ENCODE results near the gene MAGEA11. TPM values are rescaled to one million over a fixed set of nuclear protein-coding genes. Genes with fewer than 3 reads are reported as not detected.

MAGEA11 gene
- polyA plus RNA-seq, 4 donors: not detected

Other genes with a start within 250 kb of the MAGEA11 start
- gene IDS, start 206.8 kb upstream of the MAGEA11 start, polyA plus RNA-seq (ENCODE audit: insufficient read length in 4 of 4): 10 to 100 TPM; 32.2 to 36.8 (median 35.3) TPM
- 10 to 100 TPM; 18.9 to 21.4 (median 20.2) TPM for gene EOLA1, start 171.0 kb upstream of the MAGEA11 start, polyA plus RNA-seq (ENCODE audit: insufficient read length in 4 of 4)
- gene HSFX3, start 162.1 kb upstream of the MAGEA11 start, polyA plus RNA-seq (ENCODE audit: insufficient read length in 4 of 4): under 1 TPM in 1 of 4 donors, not detected in 3; 0.12 TPM
- under 1 TPM in 1 of 4 donors, not detected in 3; 0.08 TPM for gene MAGEA9B, start 124.6 kb upstream of the MAGEA11 start, polyA plus RNA-seq (ENCODE audit: insufficient read length in 4 of 4)
- 1 to 10 TPM in 1 of 4 donors, under 1 TPM in 3; 0.46 to 1.4 (median 0.49) TPM for gene HSFX2, start 116.7 kb upstream of the MAGEA11 start, polyA plus RNA-seq (ENCODE audit: insufficient read length in 4 of 4)
- 10 to 100 TPM; 39.8 to 45.3 (median 41.5) TPM for gene TMEM185A, start 80.3 kb upstream of the MAGEA11 start, polyA plus RNA-seq (ENCODE audit: insufficient read length in 4 of 4)
- 1 to 10 TPM; 2.0 to 2.2 (median 2.2) TPM for gene HSFX1, start 62.0 kb downstream of the MAGEA11 start, polyA plus RNA-seq (ENCODE audit: insufficient read length in 4 of 4)
- not detected for gene MAGEA9, start 69.9 kb downstream of the MAGEA11 start, polyA plus RNA-seq (ENCODE audit: insufficient read length in 4 of 4)
- gene MAGEA8, start 169.1 kb downstream of the MAGEA11 start, polyA plus RNA-seq (ENCODE audit: insufficient read length in 4 of 4): under 1 TPM in 3 of 4 donors, not detected in 1; 0.05 to 0.14 (median 0.10) TPM
- gene HSFX4, start 217.5 kb downstream of the MAGEA11 start, polyA plus RNA-seq (ENCODE audit: insufficient read length in 4 of 4): under 1 TPM in 2 of 4 donors, not detected in 2; 0.14 to 0.17 TPM
- gene EOLA2, start 226.4 kb downstream of the MAGEA11 start, polyA plus RNA-seq (ENCODE audit: insufficient read length in 4 of 4): 10 to 100 TPM; 25.3 to 31.9 (median 29.0) TPM